H9 (cell line): ENCODE results near the gene PCDHGB1. TPM values are rescaled to one million over a fixed set of nuclear protein-coding genes. Genes with fewer than 3 reads are reported as not detected.
"Not testable (repeated sequence)": the region's sequence is repeated elsewhere in the genome, so short reads cannot be mapped to it uniquely, and the experiment has no call there.

ENCODE experiments used
- DNase-seq: peaks from one replicate; pipeline ENCODE4 v3.0.0-alpha.2; 2017
- H2AFZ ChIP-seq: one replicate; pipeline ENCODE4 v1.6.1; 2013; ENCODE audit warnings: mild to moderate bottlenecking, low read length, control low read depth, moderate library complexity
- H2AK5ac ChIP-seq: 2 replicates; pipeline ENCODE4 v1.6.1; 2013; ENCODE audit warnings: low read length, control low read depth, mixed read lengths; ENCODE audit not compliant: insufficient read length
- H2BK120ac ChIP-seq: one replicate; pipeline ENCODE4 v1.6.1; 2013; ENCODE audit warnings: low read depth, mild to moderate bottlenecking, low read length, control low read depth, inconsistent platforms; ENCODE audit not compliant: poor library complexity, severe bottlenecking
- H2BK12ac ChIP-seq: 2 replicates; pipeline ENCODE4 v1.6.1; 2013; ENCODE audit warnings: low read length, control low read depth, mixed read lengths, low read depth; ENCODE audit not compliant: insufficient read length
- H2BK15ac ChIP-seq: 2 replicates; pipeline ENCODE4 v1.6.1; 2013; ENCODE audit warnings: low read depth, low read length, control low read depth
- H2BK20ac ChIP-seq: one replicate; pipeline ENCODE4 v1.6.1; 2013; ENCODE audit warnings: low read depth, mild to moderate bottlenecking, low read length, control low read depth, inconsistent platforms; ENCODE audit not compliant: poor library complexity, severe bottlenecking
- H2BK5ac ChIP-seq: 2 replicates; pipeline ENCODE4 v1.6.1; 2013; ENCODE audit warnings: low read length, control low read depth, mixed read lengths; ENCODE audit not compliant: insufficient read length
- H3K14ac ChIP-seq: 2 replicates; pipeline ENCODE4 v1.6.1; 2013; ENCODE audit warnings: low read length, control low read depth; ENCODE audit not compliant: insufficient read depth
- H3K18ac ChIP-seq: 2 replicates; pipeline ENCODE4 v1.6.1; 2013; ENCODE audit warnings: low read depth, mild to moderate bottlenecking, mixed read lengths, low read length, control low read depth; ENCODE audit not compliant: insufficient read length
- H3K23ac ChIP-seq: 2 replicates; pipeline ENCODE4 v1.6.1; 2013; ENCODE audit warnings: low read length, control low read depth, mixed read lengths, low read depth; ENCODE audit not compliant: insufficient read length
- H3K23me2 ChIP-seq: 2 replicates; pipeline ENCODE4 v1.6.1; 2013; ENCODE audit warnings: low read depth, mild to moderate bottlenecking, mixed read lengths, low read length, control low read depth; ENCODE audit not compliant: insufficient read length, poor library complexity, severe bottlenecking
- H3K27ac ChIP-seq: 2 replicates; pipeline ENCODE4 v1.5.1; 2013; ENCODE audit warnings: low read length, control low read depth, mixed read lengths, low read depth; ENCODE audit not compliant: insufficient read length
- H3K27me3 ChIP-seq: 2 replicates; pipeline ENCODE4 v1.6.1; 2013; ENCODE audit warnings: low read length, control low read depth, inconsistent platforms; ENCODE audit not compliant: insufficient read depth
- H3K4ac ChIP-seq: 2 replicates; pipeline ENCODE4 v1.6.1; 2013; ENCODE audit warnings: low read depth, mild to moderate bottlenecking, control low read depth, inconsistent platforms, low read length, moderate library complexity
- H3K4me1 ChIP-seq: 2 replicates; pipeline ENCODE4 v1.6.1; 2013; ENCODE audit warnings: low read length, control low read depth, inconsistent platforms; ENCODE audit not compliant: insufficient read depth
- H3K4me2 ChIP-seq: 2 replicates; pipeline ENCODE4 v1.6.1; 2013; ENCODE audit warnings: low read length, control low read depth, mixed read lengths; ENCODE audit not compliant: insufficient read length, insufficient read depth
- H3K56ac ChIP-seq: 2 replicates; pipeline ENCODE4 v1.6.1; 2013; ENCODE audit warnings: low read depth, mild to moderate bottlenecking, mixed read lengths, low read length, control low read depth; ENCODE audit not compliant: insufficient read length
- H3K79me1 ChIP-seq: 2 replicates; pipeline ENCODE4 v1.6.1; 2013; ENCODE audit warnings: low read depth, mild to moderate bottlenecking, moderate library complexity, low read length, control low read depth, inconsistent platforms; ENCODE audit not compliant: insufficient read depth, poor library complexity, severe bottlenecking
- H3K79me2 ChIP-seq: 2 replicates; pipeline ENCODE4 v1.6.1; 2013; ENCODE audit warnings: low read length, control low read depth, inconsistent platforms; ENCODE audit not compliant: insufficient read depth
- H3K9ac ChIP-seq: 2 replicates; pipeline ENCODE4 v1.6.1; 2013; ENCODE audit warnings: low read length, control low read depth, mixed read lengths; ENCODE audit not compliant: insufficient read length; ENCODE audit errors: extremely low read depth
- H3K9me3 ChIP-seq: one replicate; pipeline ENCODE4 v1.6.1; 2013; ENCODE audit warnings: low read depth, low read length, inconsistent platforms; ENCODE audit not compliant: control insufficient read depth
- H3T11ph ChIP-seq: one replicate; pipeline ENCODE4 v1.6.1; 2013; ENCODE audit warnings: mild to moderate bottlenecking, low read length, control low read depth, inconsistent platforms
- H4K20me1 ChIP-seq: one replicate; pipeline ENCODE4 v1.6.1; 2013; ENCODE audit not compliant: control insufficient read depth, insufficient read length, insufficient read depth
- H4K5ac ChIP-seq: 2 replicates; pipeline ENCODE4 v1.6.1; 2013; ENCODE audit warnings: low read depth, mild to moderate bottlenecking, mixed read lengths, low read length, control low read depth; ENCODE audit not compliant: insufficient read length
- H4K8ac ChIP-seq: replicated peaks from 2 replicates; pipeline ENCODE4 v1.6.1; 2013; ENCODE audit warnings: low read length, control low read depth, mixed read lengths, low read depth; ENCODE audit not compliant: insufficient read length
- H4K91ac ChIP-seq: 2 replicates; pipeline ENCODE4 v1.6.1; 2013; ENCODE audit warnings: low read depth, mild to moderate bottlenecking, moderate library complexity, mixed read lengths, low read length, control low read depth; ENCODE audit not compliant: insufficient read length
- H3K27ac Mint-ChIP-seq, 3 experiments: 2 replicates in 2 of 3; 3 replicates in 1 of 3; pipeline ENCODE4 v1.8.0; 2020 to 2021; ENCODE audit warnings: mixed read lengths in 3 of 3, mild to moderate bottlenecking in 1 of 3, moderate library complexity in 1 of 3
- H3K27me3 Mint-ChIP-seq: 2 replicates; pipeline ENCODE4 v1.8.0; 2021; ENCODE audit warnings: low read depth, mild to moderate bottlenecking, moderate library complexity, mixed read lengths
- H3K36me3 Mint-ChIP-seq, 3 experiments: 2 replicates in 2 of 3; 3 replicates in 1 of 3; pipeline ENCODE4 v1.8.0; 2020 to 2021; ENCODE audit warnings: low read depth in 3 of 3, mixed read lengths in 3 of 3; ENCODE audit not compliant: insufficient read depth in 1 of 3
- H3K4me1 Mint-ChIP-seq, 2 experiments: 2 replicates each; pipeline ENCODE4 v1.8.0; 2020; ENCODE audit warnings: mixed read lengths in 2 of 2
- H3K4me3 Mint-ChIP-seq, 2 experiments: 2 replicates in 1 of 2; 3 replicates in 1 of 2; pipeline ENCODE4 v1.8.0; 2020 to 2021; ENCODE audit warnings: mild to moderate bottlenecking in 2 of 2, mixed read lengths in 2 of 2, moderate library complexity in 1 of 2
- H3K9me3 Mint-ChIP-seq, 2 experiments: 2 replicates in 1 of 2; 3 replicates in 1 of 2; pipeline ENCODE4 v1.8.0; 2020; ENCODE audit warnings: mild to moderate bottlenecking in 2 of 2, mixed read lengths in 2 of 2, moderate library complexity in 1 of 2
- CTCF ChIP-seq: fragments of 200-600 bp; sonication (generic); conservative IDR thresholded peaks from 3 replicates; pipeline ENCODE4 v1.8.0; 2021; ENCODE audit warnings: antibody characterized with exemption, mild to moderate bottlenecking
- WGBS: extraction: QIAGEN DNeasy Blood & Tissue Kit; methylation state at CpG from one replicate; pipeline ENCODE4 v1.1.7; 2013; ENCODE audit warnings: missing lambda C conversion rate, low lambda C conversion rate, mixed read lengths; ENCODE audit not compliant: insufficient read length; ENCODE audit errors: extremely low coverage; 5-methylcytosine and 5-hydroxymethylcytosine counted together
- total RNA-seq: library from RNA; stranded (reverse); gene quantifications from 2 replicates; pipeline ENCODE4 v1.2.1, GENCODE V29; 2021

PCDHGB1 gene
- total RNA-seq, 1 experiment from 2014 or later = 5.0 TPM

- H3K23ac ChIP-seq, H3K27me3 Mint-ChIP-seq, H2AFZ ChIP-seq, H3K27me3 ChIP-seq, H3K4me3 Mint-ChIP-seq, H3K56ac ChIP-seq, H3K79me2 ChIP-seq, H2BK5ac ChIP-seq, H3K14ac ChIP-seq, H3K23me2 ChIP-seq, H2AK5ac ChIP-seq, H2BK20ac ChIP-seq, H2BK120ac ChIP-seq, H4K91ac ChIP-seq, H3K4ac ChIP-seq, H2BK12ac ChIP-seq, H3K79me1 ChIP-seq, H3K4me1 Mint-ChIP-seq, H3K27ac Mint-ChIP-seq, H3K18ac ChIP-seq, H4K20me1 ChIP-seq, H3T11ph ChIP-seq, H3K4me2 ChIP-seq, H3K27ac ChIP-seq, H3K9ac ChIP-seq, H3K4me1 ChIP-seq, H4K5ac ChIP-seq, H4K8ac ChIP-seq, H2BK15ac ChIP-seq: not testable (repeated sequence)
- Mint-ChIP-seq H3K9me3 (peaks cover 59 to 70% of the 10 kb centered on the region in 2 experiments), H3K36me3 (peaks cover 30 to 45% (median 43%) of the 10 kb centered on the region in 3 experiments)
- peak; percentile 24 for DNase-seq
- no CpG with 5 or more reads among the region's 48 CpGs for WGBS
- H3K9me3 ChIP-seq = peaks cover 30% of the 10 kb centered on the region
- TF ChIP-seq CTCF = peak; percentile 30; the same call in 1 of the 3 replicates
These were observed 25.7 kb downstream of the PCDHGB1 start for GRCh38 chr5:141375444-141376155.
